NCI-H1694 treated with DMSO at 0.1 percent for 48 hours (cell line): ENCODE results near the gene AFMID.
A peak's percentile ranks its signal among the peaks of the same experiment; 100 is the strongest.
"Not testable (repeated sequence)": the region's sequence is repeated elsewhere in the genome, so short reads cannot be mapped to it uniquely, and the experiment has no call there.

Experiments
- DNase-seq: peaks from one replicate; lab custom pipeline; 2025; lab: John Stamatoyannopoulos, UW

AFMID gene

DNA sequence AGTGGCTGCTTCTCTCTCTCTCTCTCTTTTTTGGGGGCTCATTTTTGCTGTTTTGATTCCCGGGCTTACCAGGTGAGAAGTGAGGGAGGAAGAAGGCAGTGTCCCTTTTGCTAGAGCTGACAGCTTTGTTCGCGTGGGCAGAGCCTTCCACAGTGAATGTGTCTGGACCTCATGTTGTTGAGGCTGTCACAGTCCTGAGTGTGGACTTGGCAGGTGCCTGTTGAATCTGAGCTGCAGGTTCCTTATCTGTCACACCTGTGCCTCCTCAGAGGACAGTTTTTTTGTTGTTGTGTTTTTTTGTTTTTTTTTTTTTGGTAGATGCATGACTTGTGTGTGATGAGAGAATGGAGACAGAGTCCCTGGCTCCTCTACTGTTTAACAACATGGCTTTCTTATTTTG lies 36.6 kb downstream of the AFMID start:
- DNase-seq = no peak

DNA sequence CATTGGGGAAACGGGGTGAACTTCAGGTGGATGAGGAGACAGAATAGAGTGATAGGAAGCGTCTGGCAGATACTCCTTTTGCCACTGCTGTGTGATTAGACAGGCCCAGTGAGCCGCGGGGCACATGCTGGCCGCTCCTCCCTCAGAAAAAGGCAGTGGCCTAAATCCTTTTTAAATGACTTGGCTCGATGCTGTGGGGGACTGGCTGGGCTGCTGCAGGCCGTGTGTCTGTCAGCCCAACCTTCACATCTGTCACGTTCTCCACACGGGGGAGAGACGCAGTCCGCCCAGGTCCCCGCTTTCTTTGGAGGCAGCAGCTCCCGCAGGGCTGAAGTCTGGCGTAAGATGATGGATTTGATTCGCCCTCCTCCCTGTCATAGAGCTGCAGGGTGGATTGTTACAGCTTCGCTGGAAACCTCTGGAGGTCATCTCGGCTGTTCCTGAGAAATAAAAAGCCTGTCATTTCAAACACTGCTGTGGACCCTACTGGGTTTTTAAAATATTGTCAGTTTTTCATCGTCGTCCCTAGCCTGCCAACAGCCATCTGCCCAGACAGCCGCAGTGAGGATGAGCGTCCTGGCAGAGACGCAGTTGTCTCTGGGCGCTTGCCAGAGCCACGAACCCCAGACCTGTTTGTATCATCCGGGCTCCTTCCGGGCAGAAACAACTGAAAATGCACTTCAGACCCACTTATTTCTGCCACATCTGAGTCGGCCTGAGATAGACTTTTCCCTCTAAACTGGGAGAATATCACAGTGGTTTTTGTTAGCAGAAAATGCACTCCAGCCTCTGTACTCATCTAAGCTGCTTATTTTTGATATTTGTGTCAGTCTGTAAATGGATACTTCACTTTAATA lies 37.3 kb downstream of the AFMID start:
- peak; percentile 91 for DNase-seq

DNA sequence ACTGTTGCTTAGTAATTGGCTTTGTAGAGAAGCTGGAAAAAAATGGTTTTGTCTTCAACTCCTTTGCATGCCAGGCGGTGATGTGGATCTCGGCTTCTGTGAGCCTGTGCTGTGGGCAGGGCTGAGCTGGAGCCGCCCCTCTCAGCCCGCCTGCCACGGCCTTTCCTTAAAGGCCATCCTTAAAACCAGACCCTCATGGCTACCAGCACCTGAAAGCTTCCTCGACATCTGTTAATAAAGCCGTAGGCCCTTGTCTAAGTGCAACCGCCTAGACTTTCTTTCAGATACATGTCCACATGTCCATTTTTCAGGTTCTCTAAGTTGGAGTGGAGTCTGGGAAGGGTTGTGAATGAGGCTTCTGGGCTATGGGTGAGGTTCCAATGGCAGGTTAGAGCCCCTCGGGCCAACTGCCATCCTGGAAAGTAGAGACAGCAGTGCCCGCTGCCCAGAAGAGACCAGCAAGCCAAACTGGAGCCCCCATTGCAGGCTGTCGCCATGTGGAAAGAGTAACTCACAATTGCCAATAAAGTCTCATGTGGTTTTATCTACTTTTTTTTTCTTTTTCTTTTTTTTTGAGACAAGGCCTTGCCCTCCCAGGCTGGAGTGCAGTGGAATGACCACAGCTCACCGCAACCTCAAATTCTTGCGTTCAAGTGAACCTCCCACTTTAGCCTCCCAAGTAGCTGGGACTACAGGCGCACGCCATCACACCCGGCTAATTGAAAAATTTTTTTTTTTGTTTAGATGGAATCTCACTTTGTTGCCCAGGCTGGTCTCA lies 38.1 kb downstream of the AFMID start:
- DNase-seq = no peak

DNA sequence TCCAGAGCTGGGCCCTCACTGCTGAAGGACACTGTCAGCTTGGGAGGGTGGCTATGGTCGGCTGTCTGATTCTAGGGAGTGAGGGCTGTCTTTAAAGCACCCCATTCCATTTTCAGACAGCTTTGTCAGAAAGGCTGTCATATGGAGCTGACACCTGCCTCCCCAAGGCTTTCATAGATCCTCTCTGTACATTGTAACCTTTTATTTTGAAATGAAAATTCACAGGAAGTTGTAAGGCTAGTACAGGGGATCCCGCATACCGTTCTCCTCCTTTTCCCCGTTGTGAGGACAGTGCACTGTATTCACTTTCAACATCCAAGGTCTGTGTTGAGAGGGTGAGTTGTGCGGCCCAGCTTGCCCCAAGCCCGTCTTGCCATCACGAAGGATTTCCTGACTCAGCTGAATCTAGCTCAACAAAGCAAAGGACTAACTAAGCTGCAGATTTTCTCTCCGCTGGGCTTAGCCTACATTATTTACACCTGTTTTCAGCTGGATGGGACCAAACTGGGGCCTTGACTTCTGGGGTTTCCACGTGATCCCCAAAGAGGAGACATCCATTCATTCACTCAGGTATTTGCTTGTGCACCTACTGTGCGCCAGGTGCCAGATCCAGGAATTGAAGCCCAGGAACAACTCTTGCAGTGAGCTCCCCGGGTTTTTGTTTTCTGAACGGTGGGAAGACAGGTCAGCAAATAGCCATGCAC lies 39.0 kb downstream of the AFMID start:
- DNase-seq = no peak

DNA sequence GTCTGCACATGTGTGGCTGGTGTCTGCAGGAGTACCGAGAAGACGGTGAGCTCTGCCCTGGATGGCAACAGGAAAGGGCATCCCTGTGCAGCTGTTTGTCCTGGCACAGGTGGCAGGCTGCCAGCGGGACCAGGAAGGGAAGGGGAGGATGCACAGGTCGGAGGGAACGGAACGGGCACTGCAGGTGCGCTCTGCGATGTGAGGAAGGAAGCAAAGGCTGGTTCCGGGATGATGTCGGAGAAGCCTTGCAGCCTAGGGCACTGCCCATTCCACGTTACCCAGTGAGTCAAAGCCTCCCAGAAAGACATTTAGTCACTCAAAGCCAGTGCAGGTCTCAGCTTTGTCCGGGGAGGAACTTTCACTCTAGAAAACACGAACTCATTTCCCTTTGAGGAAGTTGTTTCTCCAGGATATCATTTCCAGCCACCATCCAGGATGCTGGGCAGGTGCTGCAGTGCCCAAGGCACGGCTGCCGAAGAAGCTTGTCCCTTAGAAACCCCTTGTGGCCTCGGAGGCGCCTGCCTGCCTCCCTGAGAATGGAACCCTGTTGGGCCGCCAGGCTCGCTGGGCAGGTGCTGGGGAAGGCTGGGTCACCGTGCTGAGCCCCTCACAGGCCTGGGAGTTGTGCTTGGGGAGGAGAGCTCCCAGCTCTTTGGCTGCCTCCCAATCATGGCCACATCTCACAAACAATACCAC lies 39.7 kb downstream of the AFMID start:
- DNase-seq = no peak

DNA sequence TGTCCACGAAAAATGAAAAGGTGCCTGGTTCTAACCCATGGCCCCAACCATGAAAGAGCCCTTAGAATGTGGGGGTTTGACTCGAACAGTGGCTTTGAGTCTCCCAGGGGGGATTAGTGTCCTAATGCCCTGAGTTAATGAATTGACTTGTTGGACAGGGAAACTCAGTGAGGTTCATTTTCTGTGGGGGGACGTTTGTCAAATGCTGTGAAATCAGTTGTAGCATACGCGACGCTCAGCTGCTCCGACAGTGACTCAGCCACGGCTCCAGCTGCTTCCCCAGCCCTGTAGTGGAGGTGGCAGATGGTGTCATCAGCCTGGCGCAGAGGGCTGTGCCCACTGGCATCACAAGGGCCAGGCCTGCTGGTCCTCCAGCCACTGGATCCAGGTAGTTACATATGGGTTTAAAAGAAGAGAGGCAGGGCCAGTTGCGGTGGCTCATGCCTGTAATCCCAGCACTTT lies 40.3 kb downstream of the AFMID start:
- DNase-seq = peak; percentile 96

DNA sequence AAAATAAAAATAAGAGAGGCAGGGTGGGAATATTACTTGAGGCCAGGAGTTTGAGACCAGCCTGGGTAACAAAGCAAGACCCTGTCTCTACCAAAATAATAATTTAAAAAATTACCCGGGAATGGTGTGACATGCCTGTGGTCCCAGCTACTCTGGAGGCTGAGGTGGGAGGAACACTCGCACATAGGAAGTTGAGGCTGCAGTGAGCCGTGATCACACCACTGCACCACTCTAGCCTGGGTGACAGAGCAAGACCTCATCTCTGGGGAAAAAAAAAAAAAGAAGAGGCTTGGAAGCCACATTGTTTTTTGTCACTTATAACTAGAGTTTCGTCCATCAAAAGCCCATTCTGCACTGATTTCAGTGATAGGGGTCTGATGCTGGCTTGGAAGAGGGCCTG lies 41.0 kb downstream of the AFMID start:
- no peak for DNase-seq

DNA sequence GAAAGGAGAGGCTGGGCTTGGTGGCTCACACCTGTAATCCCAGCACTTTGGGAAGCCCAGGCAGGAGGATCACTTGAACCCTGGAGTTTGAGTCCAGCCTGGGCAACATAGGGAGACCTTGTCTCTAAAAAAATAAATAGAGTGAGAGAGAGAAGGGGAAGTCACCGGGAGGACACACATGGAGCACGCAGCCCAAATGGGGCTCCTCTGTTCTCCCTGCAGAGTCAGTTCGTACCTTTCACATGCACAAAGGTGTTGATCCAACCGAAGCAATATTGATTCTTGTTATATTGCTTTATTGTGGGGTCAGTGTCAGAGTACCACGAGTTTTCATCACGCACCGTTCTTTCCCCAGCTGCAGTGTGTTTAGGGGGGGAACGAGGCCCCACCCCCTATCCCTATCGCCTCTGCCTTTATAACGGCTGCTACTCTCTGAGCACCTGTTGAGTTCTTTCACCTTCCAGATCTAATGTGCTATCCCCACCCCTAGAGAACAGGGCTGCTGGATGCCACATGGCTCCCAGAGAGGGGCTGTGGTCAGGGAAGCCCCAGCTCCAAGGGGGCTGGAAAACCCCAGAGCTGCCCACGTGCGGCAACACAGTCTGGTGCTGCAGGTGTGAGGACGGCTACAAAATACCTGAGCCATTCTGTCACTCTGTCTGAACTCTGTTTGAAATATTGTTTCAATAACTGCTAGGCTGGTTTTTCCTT lies 43.2 kb downstream of the AFMID start:
- no peak for DNase-seq

DNA sequence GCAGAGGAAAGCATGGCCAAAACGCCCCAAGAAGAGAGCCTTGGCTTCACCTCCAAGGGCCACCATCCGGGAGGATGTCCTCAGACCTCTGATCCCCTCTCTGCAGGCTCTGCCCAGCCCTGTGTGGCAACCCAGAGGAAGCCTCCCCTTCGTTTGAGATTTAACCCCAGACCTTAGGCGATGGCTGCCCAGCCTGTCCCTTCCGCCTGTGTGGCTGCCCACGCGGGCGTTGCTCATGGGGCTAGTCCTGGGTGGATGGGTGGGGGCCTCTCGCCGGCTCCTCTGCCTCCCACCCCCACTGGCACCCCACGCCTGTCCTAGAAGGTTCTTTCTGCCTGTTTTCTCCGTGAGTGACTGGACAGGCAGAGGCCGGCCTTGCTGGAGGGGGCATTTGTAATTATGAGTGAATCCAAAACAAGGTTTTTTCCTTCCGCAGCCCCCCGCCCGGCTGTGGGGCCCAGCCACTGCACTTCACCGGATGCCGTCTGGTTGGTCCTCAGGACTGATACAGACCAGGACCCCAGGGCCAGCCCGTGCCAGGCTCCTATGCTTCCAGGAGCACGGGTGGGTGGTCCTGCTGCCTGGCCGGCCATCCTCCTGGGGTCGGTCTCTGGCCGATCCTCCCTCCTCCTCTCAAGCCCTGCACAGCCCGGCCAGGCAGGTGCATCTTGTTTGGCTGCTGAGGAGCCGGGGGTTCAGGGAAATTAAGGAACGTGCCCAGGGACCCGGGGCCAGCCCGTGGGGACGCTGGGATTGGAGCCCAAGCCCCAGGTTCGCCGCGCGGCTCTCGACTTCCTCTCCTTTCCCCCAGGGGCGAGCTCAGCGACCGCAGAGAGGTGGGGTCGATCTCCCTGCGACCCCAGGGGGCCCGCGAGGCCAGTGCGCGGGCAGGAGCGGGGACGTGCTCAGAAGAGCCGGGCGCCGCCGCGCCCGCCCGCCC lies 44.1 kb downstream of the AFMID start, which contains the start of gene TMEM235:
Gene TMEM235 (plus strand): TSS at position 636 of the 940 bp plus-strand sequence. CDS start 393 bp downstream, outside the sequence.
- DNase-seq = no peak

DNA sequence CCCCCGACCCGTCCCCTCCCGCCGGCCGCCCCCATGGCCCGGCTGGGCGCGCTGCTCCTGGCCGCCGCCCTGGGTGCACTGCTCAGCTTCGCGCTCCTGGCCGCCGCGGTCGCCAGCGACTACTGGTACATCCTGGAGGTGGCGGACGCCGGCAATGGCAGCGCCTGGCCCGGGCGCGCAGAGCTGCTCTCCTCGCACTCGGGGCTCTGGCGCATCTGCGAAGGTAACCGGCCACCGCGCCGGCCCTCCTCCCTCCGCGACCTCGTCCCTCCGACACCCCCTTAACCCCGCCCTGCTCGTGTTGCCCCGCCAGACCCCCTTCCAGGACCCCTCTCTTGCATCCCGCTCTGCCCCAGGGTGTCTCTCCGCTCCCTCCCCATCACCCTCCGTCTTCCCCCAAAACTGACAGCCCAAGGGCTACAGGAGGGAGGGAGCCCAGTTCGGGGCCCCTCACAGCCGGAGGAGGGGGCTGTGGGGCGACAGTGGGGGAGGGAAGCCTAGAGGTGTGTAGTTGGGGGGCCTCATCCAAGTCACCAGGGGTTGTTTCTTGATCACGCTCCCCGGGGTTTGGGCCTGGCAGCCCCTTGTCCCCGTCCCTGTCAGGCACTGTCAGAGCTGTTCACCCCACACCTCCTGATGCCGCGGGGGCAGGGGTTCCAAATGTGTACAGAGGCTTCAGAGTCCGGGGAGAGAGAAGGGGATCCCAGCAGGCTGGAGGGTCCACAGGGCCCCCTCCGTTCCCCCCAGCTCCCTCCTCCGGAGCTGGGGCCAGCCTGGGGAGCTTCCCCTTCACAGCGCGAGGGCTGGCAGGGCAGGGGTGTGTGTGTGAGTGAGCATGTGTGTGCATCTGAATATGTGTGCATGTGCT lies 45.1 kb downstream of the AFMID start:
- DNase-seq = no peak

DNA sequence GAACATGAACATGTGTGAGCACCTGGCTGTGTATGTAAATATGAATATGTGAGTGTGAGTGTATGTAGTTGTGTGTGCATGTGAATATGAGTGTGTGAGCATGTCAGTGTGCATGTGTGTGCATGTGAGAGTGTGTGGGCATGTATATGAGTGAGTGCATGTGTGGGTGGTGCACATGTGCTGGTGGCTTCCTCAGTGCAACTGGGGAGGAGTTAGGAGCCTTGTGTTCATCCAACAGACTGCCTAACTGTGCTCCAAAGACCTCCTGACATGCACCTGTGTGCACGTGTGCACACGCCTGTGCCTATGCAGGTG lies 45.7 kb downstream of the AFMID start:
- DNase-seq = no peak

DNA sequence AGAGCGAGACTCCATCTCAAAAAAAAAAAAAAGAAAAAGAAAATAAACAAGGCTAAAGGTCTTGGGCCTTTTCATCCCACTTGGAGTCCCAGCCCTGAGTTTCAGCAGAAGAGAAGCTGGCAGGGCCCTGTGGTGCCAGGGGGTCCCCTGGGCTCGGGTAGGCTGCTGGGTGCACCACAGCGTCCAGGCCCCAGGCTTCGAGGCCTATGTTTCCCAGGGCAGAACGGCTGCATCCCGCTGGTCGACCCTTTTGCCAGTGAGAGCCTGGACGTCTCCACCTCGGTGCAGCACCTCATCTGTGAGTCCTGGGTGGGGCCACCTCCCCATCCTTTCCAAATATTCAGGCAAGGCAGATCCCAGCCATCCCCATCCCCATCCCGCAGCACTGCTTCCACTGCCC lies 46.5 kb downstream of the AFMID start:
- DNase-seq = no peak

DNA sequence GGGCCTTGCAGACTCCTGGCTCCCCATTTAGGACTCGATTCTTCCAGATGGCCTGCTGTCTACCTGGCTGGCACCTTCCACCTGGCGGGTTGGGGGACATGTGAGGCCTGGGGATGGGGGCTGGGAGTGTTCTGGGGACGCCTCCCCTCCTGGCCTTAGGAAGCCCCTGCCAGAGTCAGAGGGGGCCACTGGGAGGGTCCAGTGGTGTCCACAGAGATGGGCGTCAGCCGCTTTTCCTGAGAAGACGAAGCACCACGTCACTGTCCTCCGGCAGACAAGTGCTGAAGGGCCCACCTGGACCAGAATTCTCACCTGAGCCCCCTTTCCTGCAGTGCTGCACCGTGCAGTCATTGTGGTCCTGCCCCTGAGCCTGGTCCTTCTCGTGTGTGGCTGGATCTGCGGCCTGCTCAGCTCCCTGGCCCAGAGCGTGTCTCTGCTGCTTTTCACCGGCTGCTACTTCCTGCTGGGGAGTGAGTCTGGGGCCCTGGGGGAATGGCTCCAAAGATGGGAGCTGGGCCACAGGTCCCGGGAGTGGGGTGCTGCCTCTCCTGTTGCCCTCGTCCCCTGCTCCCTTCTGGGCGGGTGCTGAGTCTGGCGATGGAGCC lies 47.2 kb downstream of the AFMID start:
- no peak for DNase-seq

DNA sequence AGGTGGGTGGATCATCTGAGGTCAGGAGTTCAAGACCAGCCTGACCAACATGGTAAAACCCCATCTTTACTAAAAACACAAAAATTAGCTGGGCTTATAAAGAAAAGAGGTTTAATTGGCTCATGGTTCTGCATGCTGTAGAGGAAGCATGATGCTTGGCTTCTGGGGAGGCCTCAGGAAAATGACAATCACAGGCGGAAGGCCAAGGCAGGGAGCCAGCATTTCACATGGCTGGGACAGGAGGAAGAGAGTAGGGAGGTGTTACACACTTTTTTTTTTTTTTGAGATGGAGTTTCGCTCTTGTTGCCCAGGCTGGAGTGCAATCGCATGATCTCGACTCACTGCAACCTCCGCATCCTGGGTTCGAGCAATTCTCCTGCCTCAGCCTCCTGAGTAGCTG lies 47.9 kb downstream of the AFMID start:
- not testable (repeated sequence) for DNase-seq

DNA sequence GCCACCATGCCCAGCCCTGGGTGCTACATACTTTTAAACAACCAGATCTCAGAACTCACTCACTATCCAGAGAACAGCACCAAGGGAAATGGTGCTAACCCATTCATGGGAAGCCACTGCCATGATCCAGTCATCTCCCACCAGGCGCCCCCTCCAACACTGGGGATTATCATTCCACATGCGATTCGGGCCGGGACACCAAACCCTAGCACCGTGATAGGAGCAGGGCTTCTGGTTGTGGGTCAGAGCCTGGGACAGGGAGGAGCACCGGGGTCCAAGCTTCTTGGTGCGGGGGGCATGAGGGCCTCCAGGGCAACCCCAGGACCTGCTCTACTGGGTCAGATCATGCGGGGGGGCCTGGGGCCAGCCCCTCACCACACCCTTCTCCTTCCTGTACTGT lies 48.7 kb downstream of the AFMID start:
- no peak for DNase-seq

DNA sequence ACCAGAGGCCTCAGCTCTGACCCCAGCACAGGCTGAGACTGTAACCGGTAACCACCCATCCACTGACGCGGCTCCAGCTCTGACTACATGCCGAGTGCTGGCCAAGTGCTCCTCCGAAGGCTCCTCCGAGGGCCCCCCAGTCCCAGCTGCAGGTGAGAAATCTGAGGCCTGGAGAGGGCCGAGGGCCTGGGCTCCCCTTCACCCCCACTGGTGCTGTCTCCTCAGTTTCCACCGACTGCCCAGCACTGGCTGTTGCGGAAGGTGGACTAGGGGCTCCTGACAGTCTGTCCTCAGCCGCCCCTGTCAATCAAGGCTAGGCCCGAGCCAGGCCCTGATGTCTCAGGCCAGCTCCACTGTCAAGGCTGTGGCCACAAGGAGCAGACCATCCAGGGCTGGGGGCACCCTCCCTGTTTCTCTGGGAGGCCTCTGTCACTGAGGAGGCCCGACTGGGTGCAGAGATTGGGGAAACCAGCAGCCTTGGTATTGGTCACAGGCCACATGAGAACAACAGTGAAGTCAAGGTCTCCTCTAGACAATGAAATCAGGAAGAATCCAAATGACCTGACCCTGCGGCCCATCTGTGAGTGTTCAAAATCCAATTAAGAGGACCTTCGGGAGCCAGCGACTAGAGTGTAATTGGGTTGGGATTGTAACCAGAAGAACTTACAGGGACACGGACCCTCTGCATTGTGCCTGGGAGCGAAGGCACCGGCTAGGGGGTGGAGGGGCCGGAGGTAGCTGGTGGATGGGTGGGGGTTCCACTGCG lies 49.4 kb downstream of the AFMID start:
- DNase-seq = no peak

DNA sequence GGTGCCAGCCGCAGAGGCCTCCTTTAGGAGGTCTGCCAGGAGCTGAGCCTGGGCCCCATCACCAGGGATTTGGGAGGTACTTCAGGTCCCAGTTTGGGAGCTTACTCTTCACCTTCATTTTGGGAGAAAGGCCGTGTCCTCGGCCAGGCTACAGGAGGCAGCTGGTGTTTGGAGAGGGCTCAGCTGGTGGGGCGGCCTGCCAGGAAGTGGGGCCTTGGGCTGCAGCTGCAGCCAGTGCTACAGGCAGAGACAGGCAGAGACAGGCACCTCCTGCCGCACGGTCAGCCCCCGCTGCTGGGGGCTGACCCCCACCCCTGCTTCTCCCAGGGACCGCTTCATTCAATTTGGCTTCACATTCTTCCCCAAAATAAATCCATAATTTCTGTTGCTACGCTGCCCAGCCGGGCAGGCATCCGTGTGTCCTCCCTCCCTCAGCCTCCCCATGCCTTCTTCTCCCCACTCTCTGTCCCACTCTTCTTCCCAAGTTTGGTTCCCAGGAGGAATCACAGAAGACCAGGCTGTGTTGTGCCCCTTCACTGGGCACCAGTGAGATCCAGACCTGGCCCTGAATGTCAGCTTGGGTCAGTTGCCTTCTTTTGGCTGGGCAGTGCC lies 50.3 kb downstream of the AFMID start:
- DNase-seq = peak; percentile 72
